ENCODE data around the gene KDM6B. TPM values are rescaled to one million over a fixed set of nuclear protein-coding genes. Genes with fewer than 3 reads are reported as not detected.

Gene KDM6B
- total RNA-seq, 4 donors from 2014 or later, result 4.8 to 14.4 (median 10.4) TPM

DNA sequence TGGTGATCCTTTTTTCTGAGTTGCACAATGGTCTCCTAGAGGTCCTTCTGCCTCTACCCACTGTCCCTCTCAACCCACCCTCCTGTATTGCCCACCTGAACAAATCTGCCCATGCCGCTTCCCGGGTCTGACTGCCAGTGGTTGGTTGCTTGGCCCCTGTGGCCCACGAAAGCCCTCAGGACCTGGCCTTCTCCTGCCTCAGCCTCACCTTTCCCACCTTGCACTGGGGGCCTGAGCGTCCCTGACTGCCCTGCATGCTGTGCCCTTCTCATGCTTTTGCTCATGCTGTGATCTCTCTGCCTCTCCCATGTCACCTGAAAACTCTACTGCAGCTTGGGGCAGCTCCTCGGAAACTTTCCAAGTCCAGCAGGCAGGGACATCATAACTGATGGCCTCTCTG lies 13.8 kb upstream of the KDM6B start:
- no peak for DNase-seq
- Histone ChIP-seq H3K36me3 (no peaks in the 10 kb centered on the region), H3K9me3 (no peaks in the 10 kb centered on the region), H3K4me3 (replicated peaks in 1 of 3) (no peak overlapping the region), H3K27ac (no peak overlapping the region), H3K4me1 (no peaks in the 10 kb centered on the region), H3K27me3 (no peaks in the 10 kb centered on the region)
- WGBS, 2 donors, result 81 to 87% methylated on average over 5 of the region's 5 CpGs
- intact Hi-C loops (cut with DNase I), result loop anchor here (5.0 kb wide), 2 partner anchors 37 to 167 kb away; partner anchors contain the start of genes CYB5D1, NAA38 and TMEM88
- TF ChIP-seq, protein P1, sequence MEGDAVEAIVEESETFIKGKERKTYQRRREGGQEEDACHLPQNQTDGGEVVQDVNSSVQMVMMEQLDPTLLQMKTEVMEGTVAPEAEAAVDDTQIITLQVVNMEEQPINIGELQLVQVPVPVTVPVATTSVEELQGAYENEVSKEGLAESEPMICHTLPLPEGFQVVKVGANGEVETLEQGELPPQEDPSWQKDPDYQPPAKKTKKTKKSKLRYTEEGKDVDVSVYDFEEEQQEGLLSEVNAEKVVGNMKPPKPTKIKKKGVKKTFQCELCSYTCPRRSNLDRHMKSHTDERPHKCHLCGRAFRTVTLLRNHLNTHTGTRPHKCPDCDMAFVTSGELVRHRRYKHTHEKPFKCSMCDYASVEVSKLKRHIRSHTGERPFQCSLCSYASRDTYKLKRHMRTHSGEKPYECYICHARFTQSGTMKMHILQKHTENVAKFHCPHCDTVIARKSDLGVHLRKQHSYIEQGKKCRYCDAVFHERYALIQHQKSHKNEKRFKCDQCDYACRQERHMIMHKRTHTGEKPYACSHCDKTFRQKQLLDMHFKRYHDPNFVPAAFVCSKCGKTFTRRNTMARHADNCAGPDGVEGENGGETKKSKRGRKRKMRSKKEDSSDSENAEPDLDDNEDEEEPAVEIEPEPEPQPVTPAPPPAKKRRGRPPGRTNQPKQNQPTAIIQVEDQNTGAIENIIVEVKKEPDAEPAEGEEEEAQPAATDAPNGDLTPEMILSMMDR (IDR thresholded peaks at IDR 0.05), result no peak
- TF ChIP-seq POLR2A (IDR thresholded peaks at IDR 0.05), result no peak

GRCh38 chr17:7822126-7822525 lies 11.9 kb upstream of the KDM6B start:
- WGBS, 2 donors, result 75 to 78% methylated on average over 14 of the region's 14 CpGs

GRCh38 chr17:7823581-7824001 lies 10.4 kb upstream of the KDM6B start:
- H3K4me1 ChIP-seq, result no peaks in the 10 kb centered on the region
- H3K4me3 ChIP-seq (replicated peaks in 1 of 3), result no peak overlapping the region
- 83 to 84% methylated on average over 20 of the region's 20 CpGs for WGBS, 2 donors
- DNase-seq, result no peak
- TF ChIP-seq, protein P1 (IDR thresholded peaks at IDR 0.05), result no peak
- TF ChIP-seq POLR2A (IDR thresholded peaks at IDR 0.05), result no peak
- H3K27me3 ChIP-seq, result no peaks in the 10 kb centered on the region
- no peaks in the 10 kb centered on the region for H3K9me3 ChIP-seq
- no peak overlapping the region for H3K27ac ChIP-seq
- intact Hi-C loops (cut with DNase I), result loop anchor here (5.0 kb wide), 2 partner anchors 34 to 164 kb away; partner anchors contain the start of genes CYB5D1, NAA38 and TMEM88
- H3K36me3 ChIP-seq, result no peaks in the 10 kb centered on the region

More at GRCh38 chr17:7822126-7822525, 11.9 kb upstream of the KDM6B start:
- Histone ChIP-seq H3K27me3 (no peaks in the 10 kb centered on the region), H3K4me3 (replicated peaks in 1 of 3) (no peak overlapping the region), H3K9me3 (no peaks in the 10 kb centered on the region), H3K36me3 (no peaks in the 10 kb centered on the region), H3K27ac (no peak overlapping the region), H3K4me1 (no peaks in the 10 kb centered on the region)
- TF ChIP-seq, protein P1 (IDR thresholded peaks at IDR 0.05), result no peak
- no peak for TF ChIP-seq POLR2A (IDR thresholded peaks at IDR 0.05)
- no peak for DNase-seq
- intact Hi-C loops (cut with DNase I), result loop anchor here (5.0 kb wide), 2 partner anchors 35 to 165 kb away; partner anchors contain the start of genes CYB5D1, NAA38 and TMEM88

- intact Hi-C loops (cut with DNase I), result loop anchor here (5.0 kb wide), 2 partner anchors 33 to 163 kb away; partner anchors contain the start of genes CYB5D1, NAA38 and TMEM88
- TF ChIP-seq POLR2A (IDR thresholded peaks at IDR 0.05), result no peak
- TF ChIP-seq, protein P1 (IDR thresholded peaks at IDR 0.05), result no peak
- no peak overlapping the region for H3K27ac ChIP-seq
- no peaks in the 10 kb centered on the region for H3K4me1 ChIP-seq
- no peak for DNase-seq
- H3K9me3 ChIP-seq, result no peaks in the 10 kb centered on the region
- H3K27me3 ChIP-seq, result no peaks in the 10 kb centered on the region
- H3K36me3 ChIP-seq, result no peaks in the 10 kb centered on the region
- 69 to 86% methylated on average over 8 to 9 of the region's 9 CpGs for WGBS, 2 donors
- no peak overlapping the region for H3K4me3 ChIP-seq (replicated peaks in 1 of 3)
Measured at GRCh38 chr17:7824021-7824924, 9.7 kb upstream of the KDM6B start.
